IPS-NIHi11 (cell line): ENCODE measurements around the gene MT1X.

ENCODE experiments used
- DNase-seq: peaks from one replicate; pipeline ENCODE4 v3.0.0; 2012; ENCODE audit warnings: mixed read lengths, low spot score

The MT1X gene

GRCh38 chr16:56679078-56679730 is 3.1 kb upstream of the MT1X start:
- DNase-seq: no peak

GRCh38 chr16:56679818-56680217 is 2.5 kb upstream of the MT1X start:
- no peak for DNase-seq

GRCh38 chr16:56682703-56683397 is 580 bp downstream of the MT1X start:
- no peak for DNase-seq

GRCh38 chr16:56683424-56684172 is 1.3 kb downstream of the MT1X start:
- no peak for DNase-seq

- DNase-seq: no peak
These were observed 2.1 kb downstream of the MT1X start for GRCh38 chr16:56684256-56684925.

GRCh38 chr16:56684926-56685590 is 2.8 kb downstream of the MT1X start:
- no peak for DNase-seq

- no peak for DNase-seq
These were observed 4.5 kb downstream of the MT1X start for GRCh38 chr16:56686758-56687157.

GRCh38 chr16:56688762-56689161 is 6.5 kb downstream of the MT1X start:
- no peak for DNase-seq

GRCh38 chr16:56689171-56689570 is 6.9 kb downstream of the MT1X start:
- no peak for DNase-seq

- no peak for DNase-seq
These were observed 8.3 kb downstream of the MT1X start for GRCh38 chr16:56690420-56691122.

- DNase-seq: peak; percentile 66
These were observed 9.6 kb downstream of the MT1X start for GRCh38 chr16:56691885-56692284.

GRCh38 chr16:56695246-56695645 is 13.0 kb downstream of the MT1X start:
- no peak for DNase-seq

GRCh38 chr16:56697456-56698155 is 15.3 kb downstream of the MT1X start:
- no peak for DNase-seq

GRCh38 chr16:56700195-56700594 is 17.9 kb downstream of the MT1X start:
- DNase-seq: no peak

GRCh38 chr16:56700631-56701030 is 18.4 kb downstream of the MT1X start:
- DNase-seq: no peak

GRCh38 chr16:56701534-56701933 is 19.3 kb downstream of the MT1X start:
- no peak for DNase-seq

GRCh38 chr16:56702836-56703235 is 20.6 kb downstream of the MT1X start:
- DNase-seq: no peak

GRCh38 chr16:56708525-56709442 is 26.5 kb downstream of the MT1X start:
- DNase-seq: no peak

- DNase-seq: no peak
These were observed 27.3 kb downstream of the MT1X start for GRCh38 chr16:56709443-56710040.
